ENCODE results near the gene VMP1.
A peak's percentile ranks its signal among the peaks of the same experiment; 100 is the strongest.
"Not testable (repeated sequence)": the region's sequence is repeated elsewhere in the genome, so short reads cannot be mapped to it uniquely, and the experiment has no call there.

VMP1 gene

DNA sequence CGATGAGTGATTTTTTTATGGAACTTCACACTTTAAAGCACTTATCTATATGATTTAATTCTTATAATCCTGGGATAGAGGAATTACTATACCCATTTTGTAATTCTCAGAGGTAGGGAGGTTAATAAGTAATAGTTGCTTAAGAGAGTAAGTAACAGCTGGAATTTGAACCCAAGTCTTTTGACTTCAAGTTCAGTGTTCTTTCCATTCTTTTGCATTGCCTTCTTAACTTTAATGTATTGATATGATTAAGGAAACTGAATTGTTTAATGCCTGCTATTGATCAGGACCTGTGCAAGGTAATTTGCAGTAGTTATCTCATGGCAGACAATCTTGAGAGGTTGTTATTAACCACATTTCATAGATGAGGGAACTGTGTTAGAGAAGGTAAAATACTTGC lies 106.8 kb downstream of the VMP1 start:
- DNase-seq (ENCODE audit: low spot score) = no peak

GRCh38 chr17:59814685-59815084 lies 107.2 kb downstream of the VMP1 start:
- no peak for DNase-seq (ENCODE audit: low spot score)

GRCh38 chr17:59815965-59816364 lies 108.5 kb downstream of the VMP1 start:
- DNase-seq (ENCODE audit: low spot score) = no peak

DNA sequence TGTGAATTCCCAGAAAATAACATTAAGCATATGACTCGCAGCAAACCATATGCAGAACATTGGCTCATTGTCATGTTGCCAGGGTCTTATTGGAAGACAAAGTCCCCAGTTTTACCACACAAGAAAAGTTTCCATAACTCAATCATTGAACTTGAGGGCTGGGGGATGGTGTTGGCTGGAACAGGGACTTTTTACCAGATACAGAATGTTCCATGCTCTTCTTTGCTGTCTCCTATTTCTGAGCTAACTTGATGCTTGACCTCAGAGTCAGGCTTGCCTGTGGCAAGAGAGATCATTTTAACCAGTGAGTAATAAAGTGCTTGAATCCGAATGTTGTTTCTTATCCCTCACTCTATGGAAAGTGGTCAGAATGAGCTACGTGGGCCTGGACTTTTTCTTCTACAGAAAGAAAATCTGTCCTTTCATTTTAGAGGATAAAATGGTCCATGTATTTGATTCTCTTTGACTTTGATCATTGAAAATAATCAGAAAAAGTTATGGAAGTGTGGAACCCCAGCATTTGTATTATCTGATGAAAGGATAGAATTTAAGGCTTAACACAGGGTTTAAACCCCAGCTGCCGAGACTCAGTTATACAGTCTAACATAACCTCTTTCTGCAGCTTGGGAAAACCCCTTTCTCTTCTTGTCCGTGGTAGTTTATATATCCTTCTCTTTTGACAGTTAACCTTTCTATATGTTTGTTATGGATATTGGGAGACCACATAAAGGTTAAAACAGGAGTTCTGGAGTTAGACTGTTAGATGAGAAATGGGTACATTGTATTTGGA lies 118.3 kb downstream of the VMP1 start:
- DNase-seq (ENCODE audit: low spot score) = no peak

- no peak for DNase-seq (ENCODE audit: low spot score)
These were observed 119.4 kb downstream of the VMP1 start for GRCh38 chr17:59826706-59827453.

DNA sequence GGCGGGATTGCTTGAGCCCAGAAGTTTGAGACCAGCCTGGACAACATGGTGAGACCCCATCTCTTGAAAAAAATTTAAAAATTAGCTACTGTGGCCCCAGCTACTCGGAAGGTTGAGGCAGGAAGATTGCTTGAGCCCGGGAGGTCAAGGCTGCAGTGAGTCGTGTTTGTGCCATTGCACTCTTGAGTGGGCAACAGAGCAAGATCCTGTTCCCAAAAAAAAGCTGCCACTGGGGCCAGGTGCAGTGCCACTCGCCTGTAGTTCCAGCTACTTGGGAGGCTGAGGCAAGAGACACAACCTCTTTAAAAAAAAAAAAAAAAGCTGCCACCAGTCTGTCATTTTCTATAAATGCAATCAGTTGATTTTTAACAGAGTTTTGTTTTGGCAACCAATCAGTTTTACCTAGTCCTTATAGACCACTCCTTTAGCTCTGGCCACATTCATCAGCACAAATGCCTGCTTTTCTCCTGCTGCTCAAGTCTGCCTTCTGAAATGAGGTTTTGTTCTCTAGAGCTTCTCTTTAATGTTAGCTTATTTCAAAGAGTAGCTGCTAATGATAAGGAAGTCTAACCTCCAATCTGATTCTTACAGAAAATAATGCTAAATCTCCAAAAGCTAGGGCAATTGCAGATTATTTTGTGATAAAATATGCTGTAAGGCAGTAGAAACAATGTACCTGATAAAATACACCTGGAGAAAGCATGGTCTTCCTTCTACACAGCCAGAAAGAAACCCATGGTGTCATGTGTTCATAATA lies 120.4 kb downstream of the VMP1 start:
- no peak for DNase-seq (ENCODE audit: low spot score)

- no peak for DNase-seq (ENCODE audit: low spot score)
These were observed 121.0 kb downstream of the VMP1 start for GRCh38 chr17:59828478-59828760.

GRCh38 chr17:59828819-59829216 lies 121.4 kb downstream of the VMP1 start:
- DNase-seq (ENCODE audit: low spot score) = not testable (repeated sequence)

GRCh38 chr17:59829217-59830006 lies 122.0 kb downstream of the VMP1 start:
- no peak for DNase-seq (ENCODE audit: low spot score)

- DNase-seq (ENCODE audit: low spot score) = peak; percentile 11
These were observed 122.7 kb downstream of the VMP1 start for GRCh38 chr17:59830007-59830630.

DNA sequence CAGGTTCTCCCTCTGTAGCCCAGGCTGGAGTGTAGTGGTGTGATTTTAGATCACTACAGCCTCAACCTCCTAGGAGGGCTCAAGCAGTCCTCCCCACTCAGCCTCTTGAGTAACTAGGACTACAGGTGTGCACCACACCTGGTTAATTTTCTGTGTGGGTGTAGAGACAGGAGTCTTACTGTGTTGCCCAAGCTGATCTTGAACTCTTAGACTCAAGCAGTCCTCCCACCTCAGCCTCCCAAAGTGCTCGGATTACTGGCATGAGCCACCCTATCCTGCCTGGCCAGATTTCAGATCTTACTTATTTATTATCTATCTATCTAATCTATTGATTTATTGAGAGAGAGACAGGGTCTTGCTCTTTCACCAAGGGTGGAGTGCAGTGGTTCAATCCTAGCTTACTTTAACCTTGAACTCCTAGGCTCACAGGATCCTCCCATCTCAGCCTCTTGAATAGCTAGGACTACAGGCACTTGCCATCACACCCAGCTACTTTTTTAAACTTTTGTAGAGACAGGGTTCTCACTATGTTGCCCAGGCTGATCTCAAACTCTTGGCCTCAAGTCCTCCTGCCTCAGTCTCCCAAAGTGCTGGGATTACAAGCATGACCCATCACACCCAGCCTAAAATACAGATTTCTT lies 123.5 kb downstream of the VMP1 start:
- DNase-seq (ENCODE audit: low spot score) = peak; percentile 24

DNA sequence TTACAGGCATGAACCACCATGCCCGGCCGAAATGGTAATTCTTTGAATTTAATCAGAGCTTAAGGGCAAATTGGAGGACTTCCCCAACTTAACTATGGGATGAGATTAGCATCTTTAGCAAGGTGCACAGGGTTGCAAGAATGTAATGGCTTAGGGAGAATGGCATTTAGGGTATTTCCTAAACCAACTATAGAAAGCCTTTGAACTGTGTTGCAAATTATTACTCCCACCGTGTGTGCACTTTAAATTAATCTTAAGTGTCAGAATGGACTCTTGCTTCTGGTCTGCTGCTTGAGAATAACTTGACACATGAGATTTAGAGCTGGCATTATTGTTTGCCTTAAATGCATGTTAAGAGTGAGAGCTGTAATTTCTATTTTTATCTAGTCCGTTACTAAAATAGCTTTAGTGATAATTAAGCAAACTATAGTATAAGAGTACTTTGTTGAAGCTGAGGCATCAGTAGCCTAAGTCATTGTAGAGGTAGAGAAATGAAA lies 125.5 kb downstream of the VMP1 start:
- DNase-seq (ENCODE audit: low spot score) = peak; percentile 30

DNA sequence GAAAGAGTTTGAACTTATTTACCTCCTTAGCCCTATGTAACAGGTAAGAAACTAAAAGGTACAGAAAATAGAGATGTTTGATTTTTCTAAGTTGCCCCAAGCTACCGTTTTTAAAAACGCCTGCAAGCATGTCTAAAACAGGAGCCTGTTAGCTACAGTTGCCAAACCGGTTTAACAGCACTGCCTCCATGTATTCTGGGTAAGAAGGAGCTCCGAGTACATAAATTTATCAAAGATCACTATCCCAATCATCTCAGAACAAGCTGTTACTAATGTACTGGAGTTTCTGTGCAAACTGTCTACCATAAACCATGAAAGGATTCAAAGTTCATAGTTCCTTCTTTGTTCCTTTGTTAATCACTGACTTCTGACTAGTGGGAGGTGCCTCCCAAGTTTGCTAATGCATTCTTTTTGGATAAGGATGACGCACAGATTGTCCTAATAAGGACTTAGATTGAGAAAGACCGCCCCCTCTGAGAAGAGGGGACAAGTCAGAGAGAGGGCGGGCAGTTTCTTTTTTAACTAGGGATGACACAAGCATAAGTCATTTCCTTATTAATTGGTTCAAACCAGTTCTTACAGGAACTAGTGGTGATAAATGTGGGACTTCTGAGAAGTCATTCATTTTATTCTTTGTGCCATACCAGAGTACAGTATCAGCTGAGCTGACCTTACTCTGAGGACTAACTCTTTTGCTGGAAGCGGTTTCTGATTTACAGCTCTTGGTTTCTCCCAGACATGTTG lies 130.0 kb downstream of the VMP1 start:
- DNase-seq (ENCODE audit: low spot score) = peak; percentile 48

DNA sequence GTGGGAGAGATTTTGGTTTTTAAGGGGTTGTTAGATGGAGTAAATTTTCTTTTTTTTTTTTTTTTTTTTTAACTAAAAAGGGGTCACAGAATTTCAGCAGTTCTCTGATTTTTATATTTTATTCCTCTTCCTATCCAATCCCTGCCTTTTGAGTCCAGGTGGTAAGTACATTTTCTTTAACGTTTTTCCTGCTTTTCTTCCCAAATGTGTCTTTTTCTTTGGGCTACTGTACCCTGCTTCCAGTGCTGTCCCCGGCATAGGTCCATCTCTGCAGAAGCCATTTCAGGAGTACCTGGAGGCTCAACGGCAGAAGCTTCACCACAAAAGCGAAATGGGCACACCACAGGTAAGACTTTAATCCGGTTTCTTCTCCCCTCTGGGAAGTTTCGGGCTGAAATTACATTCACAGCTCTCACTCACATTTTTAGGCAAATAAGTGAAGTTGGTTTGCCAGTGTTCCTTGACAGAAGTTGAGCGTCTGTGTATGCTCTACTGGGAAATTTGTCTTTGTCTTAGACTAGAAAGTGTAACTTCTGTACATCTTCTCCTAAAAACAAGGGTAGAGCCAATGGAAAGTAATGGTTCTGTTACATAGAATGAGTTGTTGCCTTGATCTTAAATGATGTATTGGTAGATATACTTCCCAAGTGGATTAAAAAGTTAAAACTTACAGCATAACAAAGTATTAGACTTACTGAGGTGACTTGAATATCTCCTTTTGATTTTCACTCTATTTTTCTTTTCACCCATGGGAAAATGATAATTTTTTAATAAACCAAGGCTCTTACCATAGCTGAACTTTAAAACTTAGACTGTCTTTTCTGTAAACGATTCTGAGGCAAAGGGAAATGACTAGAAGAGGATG lies 130.8 kb downstream of the VMP1 start:
- DNase-seq (ENCODE audit: low spot score) = no peak

GRCh38 chr17:59839651-59840328 lies 132.3 kb downstream of the VMP1 start:
- no peak for DNase-seq (ENCODE audit: low spot score)

DNA sequence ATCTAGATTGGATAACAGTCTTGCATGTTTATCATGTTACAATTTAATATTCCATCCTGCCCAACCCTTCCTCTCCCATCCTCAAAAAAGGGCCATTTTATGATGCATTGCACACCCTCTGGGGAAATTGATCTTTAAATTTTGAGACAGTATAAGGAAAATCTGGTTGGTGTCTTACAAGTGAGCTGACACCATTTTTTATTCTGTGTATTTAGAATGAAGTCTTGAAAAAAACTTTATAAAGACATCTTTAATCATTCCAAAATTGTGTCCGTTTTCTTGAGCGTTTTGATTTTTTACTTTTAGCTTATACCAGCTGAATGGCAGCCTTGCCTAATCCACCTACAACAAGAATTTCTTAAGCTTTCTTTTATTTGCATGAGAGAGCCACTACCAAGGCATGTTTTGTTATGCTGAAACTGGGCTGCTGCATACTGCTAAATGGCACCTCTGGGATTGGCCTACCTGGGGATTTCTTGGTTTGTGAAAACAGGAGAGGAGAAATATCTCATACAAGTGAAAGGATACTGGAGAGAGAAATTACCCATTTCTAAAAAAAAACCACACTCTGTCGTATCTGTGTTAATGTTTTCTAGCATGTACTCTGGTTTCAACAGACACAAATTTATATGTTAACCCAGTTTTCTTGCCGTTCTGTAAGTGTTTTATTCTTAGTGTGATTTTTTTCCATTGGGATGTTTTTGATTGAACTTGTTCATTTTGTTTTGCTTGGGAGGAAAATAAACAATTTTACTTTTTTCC lies 133.1 kb downstream of the VMP1 start:
- DNase-seq (ENCODE audit: low spot score) = no peak

DNA sequence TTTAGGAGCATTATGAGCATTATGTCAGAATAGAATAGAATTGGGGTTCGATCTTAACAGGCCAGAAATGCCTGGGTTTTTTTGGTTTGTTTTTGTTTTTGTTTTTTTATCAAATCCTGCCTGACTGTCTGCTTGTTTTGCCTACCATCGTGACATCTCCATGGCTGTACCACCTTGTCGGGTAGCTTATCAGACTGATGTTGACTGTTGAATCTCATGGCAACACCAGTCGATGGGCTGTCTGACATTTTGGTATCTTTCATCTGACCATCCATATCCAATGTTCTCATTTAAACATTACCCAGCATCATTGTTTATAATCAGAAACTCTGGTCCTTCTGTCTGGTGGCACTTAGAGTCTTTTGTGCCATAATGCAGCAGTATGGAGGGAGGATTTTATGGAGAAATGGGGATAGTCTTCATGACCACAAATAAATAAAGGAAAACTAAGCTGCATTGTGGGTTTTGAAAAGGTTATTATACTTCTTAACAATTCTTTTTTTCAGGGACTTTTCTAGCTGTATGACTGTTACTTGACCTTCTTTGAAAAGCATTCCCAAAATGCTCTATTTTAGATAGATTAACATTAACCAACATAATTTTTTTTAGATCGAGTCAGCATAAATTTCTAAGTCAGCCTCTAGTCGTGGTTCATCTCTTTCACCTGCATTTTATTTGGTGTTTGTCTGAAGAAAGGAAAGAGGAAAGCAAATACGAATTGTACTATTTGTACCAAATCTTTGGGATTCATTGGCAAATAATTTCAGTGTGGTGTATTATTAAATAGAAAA lies 133.8 kb downstream of the VMP1 start:
- DNase-seq (ENCODE audit: low spot score) = not testable (repeated sequence)
